ENCODE measurements around the gene GLIS1. TPM values are rescaled to one million over a fixed set of nuclear protein-coding genes. Genes with fewer than 3 reads are reported as not detected.

GLIS1 gene
- total and polyA plus RNA-seq, 2 experiments from 2014 or later = 0.26 to 0.31 TPM

DNA sequence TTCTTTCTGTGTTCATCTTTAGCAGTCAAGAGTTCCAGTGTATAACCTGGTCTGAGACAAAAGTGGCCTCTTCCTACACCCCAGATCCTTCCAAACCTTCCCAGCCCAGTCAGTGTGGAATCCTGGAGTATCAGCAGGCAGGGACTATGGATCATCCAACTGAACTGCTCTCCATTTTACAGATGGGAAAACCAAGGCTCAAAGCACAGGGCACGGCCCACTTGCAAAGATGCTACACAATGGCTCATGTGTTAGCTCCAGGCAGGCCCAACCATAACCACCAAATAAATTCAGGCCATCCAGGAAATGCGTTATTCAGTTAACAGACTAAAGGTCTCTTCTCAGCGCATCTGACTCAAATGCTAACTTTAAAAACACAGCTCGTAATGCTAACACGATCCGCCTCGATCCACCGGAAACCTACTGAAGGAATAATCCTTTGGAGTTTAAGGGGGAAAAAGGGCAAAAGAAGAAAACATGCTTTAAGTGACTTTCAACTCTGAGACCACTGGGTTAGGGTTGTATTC lies 7.1 kb downstream of the GLIS1 start (continued):
- TF ChIP-seq, protein P1, sequence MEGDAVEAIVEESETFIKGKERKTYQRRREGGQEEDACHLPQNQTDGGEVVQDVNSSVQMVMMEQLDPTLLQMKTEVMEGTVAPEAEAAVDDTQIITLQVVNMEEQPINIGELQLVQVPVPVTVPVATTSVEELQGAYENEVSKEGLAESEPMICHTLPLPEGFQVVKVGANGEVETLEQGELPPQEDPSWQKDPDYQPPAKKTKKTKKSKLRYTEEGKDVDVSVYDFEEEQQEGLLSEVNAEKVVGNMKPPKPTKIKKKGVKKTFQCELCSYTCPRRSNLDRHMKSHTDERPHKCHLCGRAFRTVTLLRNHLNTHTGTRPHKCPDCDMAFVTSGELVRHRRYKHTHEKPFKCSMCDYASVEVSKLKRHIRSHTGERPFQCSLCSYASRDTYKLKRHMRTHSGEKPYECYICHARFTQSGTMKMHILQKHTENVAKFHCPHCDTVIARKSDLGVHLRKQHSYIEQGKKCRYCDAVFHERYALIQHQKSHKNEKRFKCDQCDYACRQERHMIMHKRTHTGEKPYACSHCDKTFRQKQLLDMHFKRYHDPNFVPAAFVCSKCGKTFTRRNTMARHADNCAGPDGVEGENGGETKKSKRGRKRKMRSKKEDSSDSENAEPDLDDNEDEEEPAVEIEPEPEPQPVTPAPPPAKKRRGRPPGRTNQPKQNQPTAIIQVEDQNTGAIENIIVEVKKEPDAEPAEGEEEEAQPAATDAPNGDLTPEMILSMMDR (conservative IDR thresholded peaks at IDR 0.05; ENCODE audit: low read depth in 2 of 2) = no peak
- TF ChIP-seq EZH2 (IDR thresholded peaks at IDR 0.05; ENCODE audit: low read depth, unreplicated experiment) = no peak

DNA sequence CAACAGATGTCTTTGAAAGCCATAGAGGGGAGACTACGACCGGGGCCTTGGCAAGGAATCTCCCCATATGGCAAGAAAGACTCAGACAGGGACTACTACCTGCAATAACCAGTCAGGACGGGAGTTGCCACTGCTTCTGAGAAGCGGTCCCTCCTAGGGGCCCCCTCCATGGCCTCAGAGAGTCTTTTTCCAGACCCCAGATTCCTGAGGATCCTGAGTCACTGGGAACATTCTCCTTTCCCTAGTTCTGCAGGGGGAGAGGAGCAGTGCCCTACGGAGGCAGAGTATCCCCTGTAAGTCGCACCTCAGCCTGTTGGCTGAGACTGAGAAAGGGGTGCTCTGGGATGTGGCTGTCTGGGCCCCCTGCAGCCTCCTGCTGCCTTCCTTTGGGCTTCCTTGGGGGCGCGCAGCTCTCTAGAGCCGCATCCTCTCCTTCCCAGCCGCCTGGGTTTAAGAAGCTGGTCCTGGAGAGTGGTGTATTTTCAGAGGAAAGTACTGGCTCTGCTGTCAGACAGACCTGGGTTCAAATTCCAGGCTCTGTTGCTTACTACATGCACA lies 7.8 kb downstream of the GLIS1 start:
- no peak overlapping the region for H3K4me2 ChIP-seq
- H3K27ac ChIP-seq (ENCODE audit: low read depth) = no peak overlapping the region
- no peaks in the 10 kb centered on the region for H3K79me2 ChIP-seq (replicated peaks; ENCODE audit: insufficient read depth)
- peaks cover 6% of the 10 kb centered on the region; the same call in 1 of the 2 replicates for H3K4me1 ChIP-seq (ENCODE audit: insufficient read depth)
- Mint-ChIP-seq H3K4me3 (no peak overlapping the region), H3K27ac (no peak overlapping the region), H3K36me3 (ENCODE audit: low read depth) (no peaks in the 10 kb centered on the region), H3K4me1 (peaks cover 16% of the 10 kb centered on the region), H3K9me3 (no peaks in the 10 kb centered on the region), H3K27me3 (ENCODE audit: insufficient read depth, low read depth, poor library complexity) (peaks cover 24% of the 10 kb centered on the region)
- H4K20me1 ChIP-seq (replicated peaks; ENCODE audit: insufficient read depth) = no peaks in the 10 kb centered on the region
- peak; percentile 31 for ATAC-seq
- no peak overlapping the region for H3K4me3 ChIP-seq
- H3F3A ChIP-seq (replicated peaks; ENCODE audit: low read depth) = no peaks in the 10 kb centered on the region; the same call in 1 of the 2 replicates
- H3K9me2 ChIP-seq (ENCODE audit: insufficient read depth) = no peaks in the 10 kb centered on the region
- no peaks in the 10 kb centered on the region for H3K36me3 ChIP-seq (ENCODE audit: insufficient read depth)
- peaks cover 24% of the 10 kb centered on the region for H3K27me3 ChIP-seq (ENCODE audit: insufficient read depth)
- H2AFZ ChIP-seq = no peak overlapping the region
- DNase-seq (ENCODE audit: low spot score) = no peak
- no peak for TF ChIP-seq EZH2 (IDR thresholded peaks at IDR 0.05; ENCODE audit: low read depth, unreplicated experiment)
- no peak for TF ChIP-seq POLR2AphosphoS5 (IDR thresholded peaks at IDR 0.05; ENCODE audit: low read depth)
- no peak for TF ChIP-seq CREB1 (CRISPR knock-in tag; IDR thresholded peaks at IDR 0.05; ENCODE audit: low read depth)
- TF ChIP-seq, protein P2, sequence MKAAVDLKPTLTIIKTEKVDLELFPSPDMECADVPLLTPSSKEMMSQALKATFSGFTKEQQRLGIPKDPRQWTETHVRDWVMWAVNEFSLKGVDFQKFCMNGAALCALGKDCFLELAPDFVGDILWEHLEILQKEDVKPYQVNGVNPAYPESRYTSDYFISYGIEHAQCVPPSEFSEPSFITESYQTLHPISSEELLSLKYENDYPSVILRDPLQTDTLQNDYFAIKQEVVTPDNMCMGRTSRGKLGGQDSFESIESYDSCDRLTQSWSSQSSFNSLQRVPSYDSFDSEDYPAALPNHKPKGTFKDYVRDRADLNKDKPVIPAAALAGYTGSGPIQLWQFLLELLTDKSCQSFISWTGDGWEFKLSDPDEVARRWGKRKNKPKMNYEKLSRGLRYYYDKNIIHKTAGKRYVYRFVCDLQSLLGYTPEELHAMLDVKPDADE (IDR thresholded peaks at IDR 0.05) = no peak
- TF ChIP-seq ZNF331 (CRISPR knock-in tag; IDR thresholded peaks at IDR 0.05; ENCODE audit: low read depth) = no peak
- TF ChIP-seq, protein P3, sequence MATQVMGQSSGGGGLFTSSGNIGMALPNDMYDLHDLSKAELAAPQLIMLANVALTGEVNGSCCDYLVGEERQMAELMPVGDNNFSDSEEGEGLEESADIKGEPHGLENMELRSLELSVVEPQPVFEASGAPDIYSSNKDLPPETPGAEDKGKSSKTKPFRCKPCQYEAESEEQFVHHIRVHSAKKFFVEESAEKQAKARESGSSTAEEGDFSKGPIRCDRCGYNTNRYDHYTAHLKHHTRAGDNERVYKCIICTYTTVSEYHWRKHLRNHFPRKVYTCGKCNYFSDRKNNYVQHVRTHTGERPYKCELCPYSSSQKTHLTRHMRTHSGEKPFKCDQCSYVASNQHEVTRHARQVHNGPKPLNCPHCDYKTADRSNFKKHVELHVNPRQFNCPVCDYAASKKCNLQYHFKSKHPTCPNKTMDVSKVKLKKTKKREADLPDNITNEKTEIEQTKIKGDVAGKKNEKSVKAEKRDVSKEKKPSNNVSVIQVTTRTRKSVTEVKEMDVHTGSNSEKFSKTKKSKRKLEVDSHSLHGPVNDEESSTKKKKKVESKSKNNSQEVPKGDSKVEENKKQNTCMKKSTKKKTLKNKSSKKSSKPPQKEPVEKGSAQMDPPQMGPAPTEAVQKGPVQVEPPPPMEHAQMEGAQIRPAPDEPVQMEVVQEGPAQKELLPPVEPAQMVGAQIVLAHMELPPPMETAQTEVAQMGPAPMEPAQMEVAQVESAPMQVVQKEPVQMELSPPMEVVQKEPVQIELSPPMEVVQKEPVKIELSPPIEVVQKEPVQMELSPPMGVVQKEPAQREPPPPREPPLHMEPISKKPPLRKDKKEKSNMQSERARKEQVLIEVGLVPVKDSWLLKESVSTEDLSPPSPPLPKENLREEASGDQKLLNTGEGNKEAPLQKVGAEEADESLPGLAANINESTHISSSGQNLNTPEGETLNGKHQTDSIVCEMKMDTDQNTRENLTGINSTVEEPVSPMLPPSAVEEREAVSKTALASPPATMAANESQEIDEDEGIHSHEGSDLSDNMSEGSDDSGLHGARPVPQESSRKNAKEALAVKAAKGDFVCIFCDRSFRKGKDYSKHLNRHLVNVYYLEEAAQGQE (IDR thresholded peaks at IDR 0.05; ENCODE audit: unreplicated experiment) = no peak
- TF ChIP-seq, protein P1 (conservative IDR thresholded peaks at IDR 0.05; ENCODE audit: low read depth in 2 of 2) = no peak
- TF ChIP-seq STAT1 (IDR thresholded peaks at IDR 0.05; ENCODE audit: unreplicated experiment) = no peak
- no peak for TF ChIP-seq EZH2phosphoT487 (IDR thresholded peaks at IDR 0.05; ENCODE audit: unreplicated experiment)
- TF ChIP-seq NANOG (IDR thresholded peaks at IDR 0.05; ENCODE audit: borderline replicate concordance) = no peak
- TF ChIP-seq ZNF114 (CRISPR knock-in tag; IDR thresholded peaks at IDR 0.05) = no peak
- no peak for TF ChIP-seq JUNB (IDR thresholded peaks at IDR 0.05; ENCODE audit: unreplicated experiment)

All from GM23338 (cell line).